Endometrial microvascular endothelial cells (primary cell): ENCODE results near the gene CFAP161. TPM values are rescaled to one million over a fixed set of nuclear protein-coding genes. Genes with fewer than 3 reads are reported as not detected.
"Not testable (repeated sequence)": the region's sequence is repeated elsewhere in the genome, so short reads cannot be mapped to it uniquely, and the experiment has no call there.

Experiments
- in situ Hi-C: cut with HindIII; loops from 2 replicates; pipeline ENCODE4 v1.10.0; 2017; ENCODE audit warnings: low sequenced_read_pairs, low pct_unique_long_range_greater_than_20kb; ENCODE audit errors: inconsistent ontology term
- total RNA-seq: library from RNA; depleted of rRNA; stranded (reverse); fragments of >200 nt; gene quantifications from one replicate; pipeline ENCODE4 v1.2.3, GENCODE V29; 2015; ENCODE audit errors: inconsistent ontology term

Gene CFAP161
- total RNA-seq, 1 donor from 2014 or later, result 1.2 TPM

DNA sequence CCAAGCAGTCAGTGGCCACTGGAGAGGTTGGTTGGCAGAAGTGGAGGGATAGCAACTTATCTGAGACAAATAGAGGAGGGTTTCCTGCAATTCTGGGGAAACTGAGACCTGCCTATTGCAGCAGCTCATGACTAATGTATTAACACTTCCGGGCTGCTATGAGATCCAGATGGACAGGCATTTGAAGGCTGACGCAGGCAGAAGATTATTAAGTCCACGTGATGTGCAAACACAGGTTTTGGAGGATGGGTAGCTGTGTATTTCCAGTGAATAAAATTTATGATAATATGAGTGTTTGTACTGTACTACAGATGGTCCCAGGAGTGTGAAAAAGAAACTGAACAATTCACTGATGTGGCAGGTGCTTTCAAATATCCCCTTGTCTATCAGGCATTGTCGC, 28.5 kb upstream of the CFAP161 start:
- in situ Hi-C loops, result no loop called here

DNA sequence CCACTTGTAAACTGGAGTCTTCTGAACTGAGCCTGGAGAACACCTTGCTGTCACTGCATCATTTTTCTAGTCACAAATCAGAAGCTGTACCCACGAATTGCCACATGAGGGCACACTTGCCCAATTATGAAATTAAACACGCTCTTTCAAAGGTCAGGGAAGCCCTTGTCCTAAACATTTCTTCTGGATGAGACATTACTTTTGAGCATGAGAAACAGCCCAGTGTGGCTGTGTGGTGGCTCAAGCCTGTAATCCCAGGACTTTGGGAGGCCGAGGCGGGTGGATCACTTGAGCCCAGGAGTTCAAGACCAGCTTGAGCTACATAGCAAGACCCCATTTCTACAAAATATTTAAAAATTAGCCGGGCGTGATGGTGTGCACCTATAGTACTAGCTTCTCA, 27.5 kb upstream of the CFAP161 start:
- in situ Hi-C loops, result no loop called here

GRCh38 chr15:81107889-81108288, 26.2 kb upstream of the CFAP161 start:
- in situ Hi-C loops, result no loop called here

DNA sequence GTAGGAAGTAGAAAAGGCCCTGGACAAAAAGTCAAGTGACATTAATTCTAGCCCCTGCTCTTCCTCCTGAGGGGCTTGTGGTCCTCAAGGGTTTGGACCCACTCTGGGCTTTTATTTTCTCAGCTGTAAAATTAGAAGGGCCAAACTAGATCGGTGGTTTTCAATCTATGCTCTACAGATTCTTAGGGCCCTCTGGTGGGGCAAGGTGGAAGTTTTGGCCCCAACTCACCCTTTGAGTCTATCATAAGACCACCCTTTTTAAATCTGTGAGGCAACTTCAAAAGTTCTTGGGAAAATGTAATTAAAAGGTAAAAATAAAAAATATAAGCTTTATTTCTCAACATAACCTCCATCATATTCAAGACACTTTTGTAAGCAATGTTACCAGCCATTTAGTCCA, 25.6 kb upstream of the CFAP161 start:
- in situ Hi-C loops, result no loop called here

DNA sequence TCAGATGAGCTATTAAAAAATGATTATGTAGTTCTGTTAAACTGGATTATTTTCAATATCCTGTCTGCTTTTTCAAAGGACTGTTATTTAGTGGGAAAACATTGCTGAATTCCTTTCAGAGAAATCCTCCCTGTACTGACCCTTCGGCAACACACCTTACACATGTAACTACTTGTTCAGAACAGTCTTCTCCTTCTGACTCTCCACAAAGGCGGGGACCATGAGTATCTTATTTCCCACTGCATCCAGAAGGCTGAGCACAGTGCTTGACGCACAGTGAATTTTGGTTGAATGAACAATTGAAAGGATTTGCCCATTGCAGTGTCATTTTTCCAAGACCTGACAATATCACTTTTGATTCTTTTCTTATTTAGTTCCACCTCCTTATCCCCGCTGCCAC, 23.1 kb upstream of the CFAP161 start:
- in situ Hi-C loops, result no loop called here

GRCh38 chr15:81111510-81112470, 22.3 kb upstream of the CFAP161 start:
- in situ Hi-C loops, result no loop called here

DNA sequence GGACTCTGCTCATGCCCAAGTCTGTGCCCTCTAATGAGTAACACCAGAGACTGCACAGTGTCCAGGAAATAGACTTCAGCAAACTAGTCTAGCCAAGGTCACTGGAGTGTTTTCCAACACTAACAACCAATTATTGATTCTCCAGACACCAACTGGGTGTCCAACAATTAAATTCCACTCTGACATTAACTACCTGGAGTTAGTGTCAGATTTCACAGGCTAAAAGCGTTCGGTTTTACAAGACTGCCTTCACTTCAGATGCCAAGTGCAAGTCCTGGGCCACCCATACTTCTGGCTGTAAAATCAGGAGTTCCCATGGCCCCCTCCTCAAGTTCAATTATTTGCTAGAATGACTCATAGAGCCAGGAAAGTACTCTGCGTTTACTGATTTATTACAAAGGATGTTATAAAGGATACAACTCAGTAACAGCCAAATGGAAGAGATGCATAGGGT, 20.8 kb upstream of the CFAP161 start:
- in situ Hi-C loops, result no loop called here

DNA sequence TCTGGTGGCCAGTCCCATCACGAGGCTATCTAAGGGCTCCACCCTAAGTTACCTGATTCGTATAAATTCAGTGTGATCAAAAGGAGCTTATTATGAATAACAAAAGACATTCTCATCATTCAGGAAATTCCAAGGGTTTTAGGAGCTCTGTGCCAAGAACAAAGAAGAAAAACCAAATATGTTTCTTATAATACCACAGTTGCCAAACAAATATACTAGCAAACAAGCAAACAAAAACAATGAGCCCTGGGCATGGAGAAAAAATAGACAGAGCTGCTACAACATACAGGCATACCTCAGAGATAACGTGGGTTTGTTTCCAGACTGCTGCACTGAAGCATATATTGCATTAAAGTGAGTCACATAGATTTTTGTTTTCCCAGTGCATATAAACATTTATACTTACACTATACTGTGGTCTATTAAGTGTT, 20.2 kb upstream of the CFAP161 start:
- in situ Hi-C loops, result no loop called here

GRCh38 chr15:81115054-81115939, 18.8 kb upstream of the CFAP161 start:
- in situ Hi-C loops, result no loop called here

DNA sequence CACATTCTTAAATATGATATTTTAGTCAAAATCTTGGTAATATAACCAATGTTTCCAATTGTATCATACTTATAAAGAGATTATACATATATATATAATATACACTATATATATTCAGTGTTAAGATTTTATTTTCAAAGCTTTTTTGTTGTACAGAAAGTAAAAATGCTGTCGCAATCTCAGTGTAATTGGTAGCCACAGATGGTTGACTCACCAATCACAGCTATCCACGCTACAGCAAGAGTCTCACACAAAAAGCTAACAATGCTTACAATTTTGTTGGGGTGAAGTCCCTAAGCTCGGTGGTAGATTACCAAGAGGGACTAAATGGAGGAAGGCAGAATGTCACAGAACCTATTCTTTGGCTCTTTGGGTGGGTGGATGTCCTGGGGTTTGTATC, 16.9 kb upstream of the CFAP161 start:
- in situ Hi-C loops, result no loop called here

DNA sequence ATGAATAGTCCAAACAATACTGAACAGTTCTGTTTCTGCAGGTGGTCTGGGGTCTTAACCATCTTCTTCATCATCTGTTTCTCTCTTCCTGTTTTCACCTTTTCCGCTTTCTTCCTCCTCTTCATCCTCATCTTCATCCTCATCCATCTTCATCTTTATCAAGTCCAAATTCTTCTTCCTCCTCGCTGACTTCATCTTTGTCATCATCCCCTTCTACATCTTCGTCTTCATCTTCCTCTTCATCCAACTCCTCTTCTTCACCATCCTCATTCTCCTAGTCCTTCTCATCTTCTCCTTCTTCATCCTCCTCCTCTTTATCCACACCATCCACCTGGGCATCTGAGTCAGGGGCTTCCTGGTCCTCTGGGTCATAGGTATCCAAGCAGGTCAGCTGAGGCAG, 16.5 kb upstream of the CFAP161 start:
- in situ Hi-C loops, result no loop called here

DNA sequence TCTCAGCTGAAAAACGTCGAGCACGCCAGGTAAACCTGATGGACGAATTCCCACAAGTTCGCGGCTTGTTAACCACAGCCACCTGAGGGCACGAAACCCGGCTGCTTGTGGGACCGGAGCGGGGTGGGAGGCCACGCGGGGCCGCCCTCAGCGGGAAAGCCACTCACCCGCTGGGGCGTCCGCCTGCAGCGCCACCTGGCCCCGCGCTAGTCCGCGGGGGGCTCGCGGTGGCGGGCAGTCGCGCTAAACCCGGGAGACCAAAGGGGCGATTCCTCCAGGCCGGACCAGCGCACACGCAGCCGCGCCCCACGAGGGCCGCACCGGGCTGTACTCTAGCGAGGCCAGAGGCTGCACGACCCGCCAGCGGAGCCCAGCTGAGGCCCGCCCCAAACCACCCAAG, 15.7 kb upstream of the CFAP161 start:
- in situ Hi-C loops, result no loop called here

- in situ Hi-C loops, result no loop called here
Observed at GRCh38 chr15:81120069-81120468, 14.0 kb upstream of the CFAP161 start.

GRCh38 chr15:81126892-81127291, 7.2 kb upstream of the CFAP161 start:
- in situ Hi-C loops, result no loop called here

DNA sequence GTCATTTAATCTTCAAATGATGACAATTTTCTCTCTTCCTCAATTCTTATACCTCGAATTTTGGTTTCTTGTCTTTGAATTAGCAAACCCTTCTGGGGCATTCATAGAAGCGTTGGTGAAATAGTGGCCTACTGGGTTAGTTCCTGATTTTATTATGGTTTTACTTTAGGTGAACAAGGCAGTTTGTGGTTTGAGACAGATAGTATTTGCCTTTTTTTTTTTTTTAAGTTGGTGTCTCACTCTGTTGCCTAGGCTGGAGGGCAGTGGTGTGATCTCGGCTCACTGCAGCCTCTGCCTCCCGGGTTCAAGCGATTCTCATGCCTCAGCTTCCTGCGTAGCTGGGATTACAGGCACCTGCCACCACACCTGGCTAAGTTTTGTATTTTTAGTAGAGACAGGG, 7.4 kb downstream of the CFAP161 start:
- in situ Hi-C loops, result not testable (repeated sequence)

DNA sequence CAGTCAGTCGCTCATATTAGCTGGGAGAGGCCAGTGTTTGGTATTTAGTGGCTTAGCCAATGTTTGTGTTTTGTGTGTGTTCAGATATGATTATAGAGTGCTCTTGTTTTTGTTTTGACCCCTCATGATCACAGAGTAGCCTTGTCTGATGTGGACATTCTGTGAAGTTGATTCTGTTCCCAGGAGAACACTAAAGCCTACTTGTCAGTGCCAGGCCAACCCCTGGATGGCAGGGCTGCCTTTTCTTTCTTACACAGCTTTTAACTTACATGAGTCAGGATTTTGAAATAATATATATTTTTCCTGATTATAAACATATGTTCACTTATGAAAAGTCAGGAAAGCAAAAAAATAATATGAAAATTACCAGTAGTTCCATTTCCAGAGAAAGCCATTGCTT, 11.9 kb downstream of the CFAP161 start:
- in situ Hi-C loops, result no loop called here

- in situ Hi-C loops, result no loop called here
Observed at GRCh38 chr15:81146466-81146865, 12.4 kb downstream of the CFAP161 start.

DNA sequence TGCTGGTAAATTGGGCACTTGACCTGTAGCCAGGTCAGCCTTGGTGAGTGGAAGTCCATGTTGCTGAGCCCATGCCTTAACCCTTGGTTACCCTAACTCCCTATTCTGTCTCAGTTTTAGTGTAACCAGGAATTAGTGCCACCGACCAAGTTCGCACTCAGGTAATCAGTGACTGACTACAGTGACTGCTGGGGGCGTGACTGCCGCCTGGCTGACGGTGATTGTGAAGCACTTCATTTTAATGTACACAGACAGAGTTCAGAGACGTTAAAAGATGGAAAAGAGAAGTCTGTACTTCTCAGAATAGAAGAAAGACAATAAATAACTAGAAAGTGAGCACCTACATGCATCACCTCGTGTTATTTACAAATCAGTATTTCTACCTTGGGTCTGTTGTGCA, 17.3 kb downstream of the CFAP161 start:
- in situ Hi-C loops, result no loop called here

- in situ Hi-C loops, result no loop called here
Observed at GRCh38 chr15:81152339-81152738, 18.3 kb downstream of the CFAP161 start.

GRCh38 chr15:81152799-81153198, 18.7 kb downstream of the CFAP161 start:
- in situ Hi-C loops, result no loop called here
